Gastroesophageal sphincter (tissue), 4 donors: ENCODE results near the gene RAD51B. TPM values are rescaled to one million over a fixed set of nuclear protein-coding genes. Genes with fewer than 3 reads are reported as not detected.

Source experiments
- ATAC-seq: fragments of 150-250 bp; one replicate; pipeline ENCODE4 v1.9.1; 2016; ENCODE audit warnings: mild to moderate bottlenecking, moderate library complexity
- H3K27ac ChIP-seq, 4 donors: fragments of 200-600 bp; sonication (generic) in 3 of 4; 1 replicate in 3 of 4; 2 replicates in 1 of 4; pipeline ENCODE4 v1.5.1; 2016 to 2019
- H3K27me3 ChIP-seq: fragments of 200-600 bp; sonication (generic); one replicate; pipeline ENCODE4 v1.5.1; 2019
- H3K36me3 ChIP-seq, 2 donors: fragments of 200-600 bp; sonication (generic); one replicate each; pipeline ENCODE4 v1.5.1; 2019; ENCODE audit warnings: control low read depth in 1 of 2
- H3K4me1 ChIP-seq, 3 donors: fragments of 200-600 bp; sonication (generic); 1 replicate in 2 of 3; 2 replicates in 1 of 3; pipeline ENCODE4 v1.5.1; 2016 to 2019; ENCODE audit warnings: control low read depth in 2 of 3
- H3K4me3 ChIP-seq, 2 donors: fragments of 200-600 bp; sonication (generic); one replicate each; pipeline ENCODE4 v1.5.1; 2019; ENCODE audit warnings: mild to moderate bottlenecking in 1 of 2, moderate library complexity in 1 of 2
- H3K9me3 ChIP-seq, 3 donors: fragments of 200-600 bp; sonication (generic); one replicate each; pipeline ENCODE4 v1.5.1; 2017 to 2019; ENCODE audit warnings: control low read depth in 2 of 3
- CTCF ChIP-seq, 4 experiments: fragments of 200-600 bp in 2 of 4; fragments of 450-650 bp in 2 of 4; sonication (generic) in 1 of 4; IDR thresholded peaks; one replicate each; pipeline ENCODE4 v1.5.1; 2017 to 2019; ENCODE audit warnings: antibody characterized with exemption in 4 of 4, mild to moderate bottlenecking in 2 of 4, moderate library complexity in 2 of 4
- EP300 ChIP-seq: sonication (generic); formaldehyde crosslinking; IDR thresholded peaks from one replicate; pipeline ENCODE4 v1.6.1; 2017; ENCODE audit warnings: antibody characterized with exemption, mild to moderate bottlenecking
- POLR2A ChIP-seq, 2 donors: fragments of 450-650 bp; IDR thresholded peaks; one replicate each; pipeline ENCODE4 v1.6.1; 2017; ENCODE audit warnings: antibody characterized with exemption in 2 of 2, mild to moderate bottlenecking in 2 of 2, moderate library complexity in 1 of 2
- POLR2AphosphoS5 ChIP-seq: sonication (generic); formaldehyde crosslinking; IDR thresholded peaks from one replicate; pipeline ENCODE4 v1.6.1; 2017; ENCODE audit warnings: antibody characterized with exemption
- WGBS, 2 donors: methylation state at CpG; one replicate each; pipeline ENCODE4 v1.1.5; 2018; ENCODE audit warnings: low coverage in 1 of 2; 5-methylcytosine and 5-hydroxymethylcytosine counted together
- total RNA-seq, 4 donors: library from RNA; depleted of rRNA; stranded (reverse); fragments of >200 nt; gene quantifications; one replicate each; pipeline ENCODE4 v1.1.0, GENCODE V29; 2016

The RAD51B gene
- total RNA-seq, 4 donors from 2014 or later = 5.1 to 7.0 (median 6.0) TPM

GRCh38 chr14:68471964-68472508, 652.5 kb downstream of the RAD51B start:
- H3K4me1 ChIP-seq = peaks cover 0 to 25% (median 3%) of the 10 kb centered on the region in 3 donors
- no peaks in the 10 kb centered on the region for H3K36me3 ChIP-seq
- peak overlapping the region in 1 of 4 donors; percentile 16 for H3K27ac ChIP-seq
- WGBS, 2 donors = no CpG with 5 or more reads among the region's 4 CpGs
- H3K27me3 ChIP-seq = no peaks in the 10 kb centered on the region
- TF ChIP-seq POLR2AphosphoS5 = no peak
- TF ChIP-seq EP300 = no peak
- no peak for TF ChIP-seq POLR2A (IDR thresholded peaks at IDR 0.05)
- no peak for TF ChIP-seq CTCF (IDR thresholded peaks at IDR 0.05)
- ATAC-seq = no peak
- H3K9me3 ChIP-seq = no peaks in the 10 kb centered on the region
- H3K4me3 ChIP-seq = no peak overlapping the region

- ATAC-seq = no peak
- WGBS, 2 donors = 54 to 69% methylated on average over 3 of the region's 4 CpGs
Measured at GRCh38 chr14:68473069-68473468, 653.5 kb downstream of the RAD51B start.

GRCh38 chr14:68473794-68474193, 654.2 kb downstream of the RAD51B start:
- H3K9me3 ChIP-seq = no peaks in the 10 kb centered on the region
- no peak overlapping the region for H3K27ac ChIP-seq
- no peaks in the 10 kb centered on the region for H3K36me3 ChIP-seq
- TF ChIP-seq CTCF (IDR thresholded peaks at IDR 0.05) = no peak
- TF ChIP-seq EP300 = no peak
- no peak for TF ChIP-seq POLR2A (IDR thresholded peaks at IDR 0.05)
- TF ChIP-seq POLR2AphosphoS5 = no peak
- H3K4me3 ChIP-seq = no peak overlapping the region
- H3K27me3 ChIP-seq = no peaks in the 10 kb centered on the region
- peaks cover 0 to 23% (median 3%) of the 10 kb centered on the region in 3 donors for H3K4me1 ChIP-seq
- 94 to 96% methylated on average over 2 of the region's 2 CpGs for WGBS, 2 donors
- no peak for ATAC-seq

More at GRCh38 chr14:68473069-68473468, 653.5 kb downstream of the RAD51B start:
- H3K9me3 ChIP-seq = no peaks in the 10 kb centered on the region
- H3K27me3 ChIP-seq = no peaks in the 10 kb centered on the region
- TF ChIP-seq EP300 (no peak), POLR2AphosphoS5 (no peak), POLR2A (IDR thresholded peaks at IDR 0.05) (no peak), CTCF (IDR thresholded peaks at IDR 0.05) (no peak)
- peak overlapping the region in 1 of 4 donors; percentile 8 for H3K27ac ChIP-seq
- no peaks in the 10 kb centered on the region for H3K36me3 ChIP-seq
- H3K4me3 ChIP-seq = no peak overlapping the region
- peaks cover 0 to 23% (median 3%) of the 10 kb centered on the region in 3 donors for H3K4me1 ChIP-seq

- Histone ChIP-seq H3K27ac (no peak overlapping the region), H3K27me3 (no peaks in the 10 kb centered on the region), H3K36me3 (no peaks in the 10 kb centered on the region), H3K4me1 (peaks cover 0 to 23% (median 3%) of the 10 kb centered on the region in 3 donors), H3K4me3 (no peak overlapping the region), H3K9me3 (no peaks in the 10 kb centered on the region)
- TF ChIP-seq POLR2AphosphoS5 = no peak
- no peak for TF ChIP-seq POLR2A (IDR thresholded peaks at IDR 0.05)
- no peak for TF ChIP-seq EP300
- TF ChIP-seq CTCF (IDR thresholded peaks at IDR 0.05) = no peak
- WGBS, 2 donors = 93 to 96% methylated on average over 3 to 4 of the region's 4 CpGs
- ATAC-seq = no peak
Measured at GRCh38 chr14:68474741-68475140, 655.2 kb downstream of the RAD51B start.

- Histone ChIP-seq H3K27me3 (no peaks in the 10 kb centered on the region), H3K4me3 (no peak overlapping the region), H3K36me3 (no peaks in the 10 kb centered on the region), H3K27ac (peak overlapping the region in 2 of 4 donors; percentile 65 to 68), H3K9me3 (no peaks in the 10 kb centered on the region), H3K4me1 (peaks cover 0 to 23% (median 3%) of the 10 kb centered on the region in 3 donors)
- ATAC-seq = no peak
- TF ChIP-seq EP300 = no peak
Measured at GRCh38 chr14:68475802-68476201, 656.2 kb downstream of the RAD51B start.
